ENCODE results near the gene TMEM143. TPM values are rescaled to one million over a fixed set of nuclear protein-coding genes. Genes with fewer than 3 reads are reported as not detected.
A peak's percentile ranks its signal among the peaks of the same experiment; 100 is the strongest.

TMEM143 gene
- total RNA-seq, 1 donor = 3.0 TPM

GRCh38 chr19:48341515-48342413 is 22.0 kb downstream of the TMEM143 start:
- no peak for DNase-seq (ENCODE audit: low read depth)
- H3K4me3 ChIP-seq (ENCODE audit: low read depth, low read length) = no peak overlapping the region
- no peak for TF ChIP-seq CTCF (IDR thresholded peaks at IDR 0.05; ENCODE audit: insufficient read depth, low read depth, low read length)

GRCh38 chr19:48340995-48341394 is 22.7 kb downstream of the TMEM143 start:
- no peak for TF ChIP-seq CTCF (IDR thresholded peaks at IDR 0.05; ENCODE audit: insufficient read depth, low read depth, low read length)
- no peak overlapping the region for H3K4me3 ChIP-seq (ENCODE audit: low read depth, low read length)
- no peak for DNase-seq (ENCODE audit: low read depth)

- H3K4me3 ChIP-seq (ENCODE audit: low read depth, low read length) = no peak overlapping the region
- TF ChIP-seq CTCF (IDR thresholded peaks at IDR 0.05; ENCODE audit: insufficient read depth, low read depth, low read length) = no peak
- DNase-seq (ENCODE audit: low read depth) = no peak
Measured at GRCh38 chr19:48338802-48339503, 24.8 kb downstream of the TMEM143 start.

GRCh38 chr19:48338253-48338755 is 25.4 kb downstream of the TMEM143 start:
- no peak for TF ChIP-seq CTCF (IDR thresholded peaks at IDR 0.05; ENCODE audit: insufficient read depth, low read depth, low read length)
- H3K4me3 ChIP-seq (ENCODE audit: low read depth, low read length) = no peak overlapping the region
- DNase-seq (ENCODE audit: low read depth) = no peak

- peak overlapping the region; percentile 62 for H3K4me3 ChIP-seq (ENCODE audit: low read depth, low read length)
- peak; percentile 94 for DNase-seq (ENCODE audit: low read depth)
- TF ChIP-seq CTCF (IDR thresholded peaks at IDR 0.05; ENCODE audit: insufficient read depth, low read depth, low read length) = peak; percentile 80
Measured at GRCh38 chr19:48333467-48334384, 30.0 kb downstream of the TMEM143 start.
